Neural cell (in vitro differentiated cells): Measurements from ENCODE around the gene ASB4. TPM values are rescaled to one million over a fixed set of nuclear protein-coding genes. Genes with fewer than 3 reads are reported as not detected.

Experiments used
- H2AFZ ChIP-seq: fragments of 200-600, 300-800 bp; sonication (generic), shearing (Covaris generic); 2 replicates; pipeline ENCODE4 v1.6.0; 2014; ENCODE audit warnings: low read depth, mild to moderate bottlenecking, antibody characterized with exemption, low read length, moderate library complexity
- H3F3A ChIP-seq: fragments of 200-600 bp; shearing (Covaris generic); 2 replicates; pipeline ENCODE4 v1.6.1; 2016; ENCODE audit warnings: mild to moderate bottlenecking, moderate library complexity, mixed read lengths, antibody characterized with exemption, low read length; ENCODE audit not compliant: insufficient read depth, poor library complexity, severe bottlenecking
- H3K27ac ChIP-seq: fragments of 200-600, 300-800 bp; sonication (generic), shearing (Covaris generic); 2 replicates; pipeline ENCODE4 v1.5.1; 2014; ENCODE audit warnings: mild to moderate bottlenecking, low read length, moderate library complexity
- H3K27me3 ChIP-seq: fragments of 300-800, 200-600 bp; sonication (generic), shearing (Covaris generic); 2 replicates; pipeline ENCODE4 v1.6.0; 2014; ENCODE audit warnings: mild to moderate bottlenecking, low read depth, low read length, moderate library complexity; ENCODE audit not compliant: insufficient read depth
- H3K36me3 ChIP-seq: fragments of 300-800, 200-600 bp; sonication (generic), shearing (Covaris generic); 2 replicates; pipeline ENCODE4 v1.5.1; 2014; ENCODE audit warnings: mild to moderate bottlenecking, antibody characterized with exemption, low read length, moderate library complexity; ENCODE audit not compliant: insufficient read depth
- H3K4me2 ChIP-seq: fragments of 300-800, 200-600 bp; sonication (generic), shearing (Covaris generic); 2 replicates; pipeline ENCODE4 v1.6.0; 2014; ENCODE audit warnings: mild to moderate bottlenecking, low read length
- H3K4me3 ChIP-seq: fragments of 300-800, 200-600 bp; sonication (generic), shearing (Covaris generic); 2 replicates; pipeline ENCODE4 v1.5.1; 2014; ENCODE audit warnings: mild to moderate bottlenecking, low read length, moderate library complexity
- H3K79me2 ChIP-seq: fragments of 200-600 bp; shearing (Covaris generic); replicated peaks from 2 replicates; pipeline ENCODE4 v1.6.0; 2014; ENCODE audit warnings: mild to moderate bottlenecking, low read length, moderate library complexity; ENCODE audit not compliant: insufficient read depth
- H3K9ac ChIP-seq: fragments of 300-800, 200-600 bp; sonication (generic), shearing (Covaris generic); 2 replicates; pipeline ENCODE4 v1.6.1; 2016; ENCODE audit warnings: mild to moderate bottlenecking, low read length, mixed read lengths
- H3K9me2 ChIP-seq: fragments of 200-600 bp; shearing (Covaris generic); 2 replicates; pipeline ENCODE4 v1.6.1; 2016; ENCODE audit warnings: mild to moderate bottlenecking, low read length, mixed read lengths; ENCODE audit not compliant: insufficient read depth
- H3K9me3 ChIP-seq: fragments of 200-600, 300-800 bp; sonication (generic), shearing (Covaris generic); 2 replicates; pipeline ENCODE4 v1.6.1; 2016; ENCODE audit warnings: mild to moderate bottlenecking, mixed run types, low read length, moderate library complexity, mixed read lengths
- H4K20me1 ChIP-seq: fragments of 200-600 bp; shearing (Covaris generic); 2 replicates; pipeline ENCODE4 v1.6.1; 2016; ENCODE audit warnings: mild to moderate bottlenecking, mixed run types; ENCODE audit not compliant: insufficient read depth
- EP300 ChIP-seq: fragments of 450-650 bp; conservative IDR thresholded peaks from 2 replicates; pipeline ENCODE4 v1.6.1; 2014; ENCODE audit warnings: antibody characterized with exemption, mild to moderate bottlenecking, moderate library complexity; ENCODE audit not compliant: poor library complexity, severe bottlenecking
- MXI1 ChIP-seq: fragments of 450-650 bp; conservative IDR thresholded peaks from 2 replicates; pipeline ENCODE4 v1.6.1; 2014; ENCODE audit warnings: antibody characterized with exemption, mild to moderate bottlenecking; ENCODE audit not compliant: poor library complexity, severe bottlenecking
- POLR2AphosphoS5 ChIP-seq: IDR thresholded peaks from 2 replicates; pipeline ENCODE4 v1.6.1; 2012
- RAD21 ChIP-seq: fragments of 450-650 bp; conservative IDR thresholded peaks from 2 replicates; pipeline ENCODE4 v1.6.1; 2014; ENCODE audit warnings: antibody characterized with exemption, mild to moderate bottlenecking, moderate library complexity
- SMC3 ChIP-seq: fragments of 450-650 bp; conservative IDR thresholded peaks from 2 replicates; pipeline ENCODE4 v1.6.1; 2014; ENCODE audit warnings: antibody characterized with exemption, mild to moderate bottlenecking, moderate library complexity; ENCODE audit not compliant: poor library complexity
- TAF1 ChIP-seq: IDR thresholded peaks from 2 replicates; pipeline ENCODE4 v1.6.1; 2012; ENCODE audit warnings: low read depth
- polyA plus RNA-seq: library from polyadenylated mRNA; depleted of rRNA; stranded (reverse); fragments of >200 nt; gene quantifications from 2 replicates; pipeline ENCODE4 v1.2.3, GENCODE V29; 2014
- TF ChIP-seq, protein P1 (sequence below): IDR thresholded peaks from 2 replicates; pipeline ENCODE4 v1.6.1; 2012; ENCODE audit warnings: borderline replicate concordance
- TF ChIP-seq, protein P2 (sequence below): fragments of 450-650 bp; IDR thresholded peaks from 2 replicates; pipeline ENCODE4 v1.5.1; 2014; ENCODE audit warnings: antibody characterized with exemption, mild to moderate bottlenecking, moderate library complexity; ENCODE audit not compliant: poor library complexity, severe bottlenecking

ASB4 gene
- polyA plus RNA-seq, 1 donor from 2014 or later = 0.11 TPM

DNA sequence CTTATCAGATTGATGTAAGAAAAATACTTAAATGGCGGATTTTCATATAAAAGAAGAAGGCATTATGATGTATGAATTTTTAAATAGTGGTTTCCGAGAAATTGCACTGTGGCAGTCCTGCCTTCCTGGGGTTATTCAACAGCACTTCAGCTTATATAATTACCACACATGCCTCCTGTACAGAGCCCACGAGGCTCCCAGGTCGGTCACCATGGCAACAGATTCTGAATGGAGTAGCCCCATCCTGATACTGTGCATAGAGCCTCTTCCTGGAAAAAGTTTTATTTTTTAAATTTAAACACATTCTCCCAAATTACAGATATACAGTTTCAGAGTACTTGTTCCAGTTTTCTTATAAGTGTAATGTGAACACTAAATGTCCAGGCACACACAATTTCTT is 15.9 kb upstream of the ASB4 start:
- H3F3A ChIP-seq = peaks cover 29% of the 10 kb centered on the region
- no peaks in the 10 kb centered on the region for H3K9me2 ChIP-seq
- H3K27me3 ChIP-seq = no peaks in the 10 kb centered on the region
- H3K9ac ChIP-seq = peak overlapping the region; percentile 25
- H3K36me3 ChIP-seq = no peaks in the 10 kb centered on the region
- TF ChIP-seq SMC3 (peak; percentile 40), TAF1 (no peak), RAD21 (peak; percentile 40), POLR2AphosphoS5 (peak; percentile 14), EP300 (peak; percentile 41), MXI1 (peak; percentile 62)
- TF ChIP-seq, protein P1, sequence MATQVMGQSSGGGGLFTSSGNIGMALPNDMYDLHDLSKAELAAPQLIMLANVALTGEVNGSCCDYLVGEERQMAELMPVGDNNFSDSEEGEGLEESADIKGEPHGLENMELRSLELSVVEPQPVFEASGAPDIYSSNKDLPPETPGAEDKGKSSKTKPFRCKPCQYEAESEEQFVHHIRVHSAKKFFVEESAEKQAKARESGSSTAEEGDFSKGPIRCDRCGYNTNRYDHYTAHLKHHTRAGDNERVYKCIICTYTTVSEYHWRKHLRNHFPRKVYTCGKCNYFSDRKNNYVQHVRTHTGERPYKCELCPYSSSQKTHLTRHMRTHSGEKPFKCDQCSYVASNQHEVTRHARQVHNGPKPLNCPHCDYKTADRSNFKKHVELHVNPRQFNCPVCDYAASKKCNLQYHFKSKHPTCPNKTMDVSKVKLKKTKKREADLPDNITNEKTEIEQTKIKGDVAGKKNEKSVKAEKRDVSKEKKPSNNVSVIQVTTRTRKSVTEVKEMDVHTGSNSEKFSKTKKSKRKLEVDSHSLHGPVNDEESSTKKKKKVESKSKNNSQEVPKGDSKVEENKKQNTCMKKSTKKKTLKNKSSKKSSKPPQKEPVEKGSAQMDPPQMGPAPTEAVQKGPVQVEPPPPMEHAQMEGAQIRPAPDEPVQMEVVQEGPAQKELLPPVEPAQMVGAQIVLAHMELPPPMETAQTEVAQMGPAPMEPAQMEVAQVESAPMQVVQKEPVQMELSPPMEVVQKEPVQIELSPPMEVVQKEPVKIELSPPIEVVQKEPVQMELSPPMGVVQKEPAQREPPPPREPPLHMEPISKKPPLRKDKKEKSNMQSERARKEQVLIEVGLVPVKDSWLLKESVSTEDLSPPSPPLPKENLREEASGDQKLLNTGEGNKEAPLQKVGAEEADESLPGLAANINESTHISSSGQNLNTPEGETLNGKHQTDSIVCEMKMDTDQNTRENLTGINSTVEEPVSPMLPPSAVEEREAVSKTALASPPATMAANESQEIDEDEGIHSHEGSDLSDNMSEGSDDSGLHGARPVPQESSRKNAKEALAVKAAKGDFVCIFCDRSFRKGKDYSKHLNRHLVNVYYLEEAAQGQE = no peak
- TF ChIP-seq, protein P2, sequence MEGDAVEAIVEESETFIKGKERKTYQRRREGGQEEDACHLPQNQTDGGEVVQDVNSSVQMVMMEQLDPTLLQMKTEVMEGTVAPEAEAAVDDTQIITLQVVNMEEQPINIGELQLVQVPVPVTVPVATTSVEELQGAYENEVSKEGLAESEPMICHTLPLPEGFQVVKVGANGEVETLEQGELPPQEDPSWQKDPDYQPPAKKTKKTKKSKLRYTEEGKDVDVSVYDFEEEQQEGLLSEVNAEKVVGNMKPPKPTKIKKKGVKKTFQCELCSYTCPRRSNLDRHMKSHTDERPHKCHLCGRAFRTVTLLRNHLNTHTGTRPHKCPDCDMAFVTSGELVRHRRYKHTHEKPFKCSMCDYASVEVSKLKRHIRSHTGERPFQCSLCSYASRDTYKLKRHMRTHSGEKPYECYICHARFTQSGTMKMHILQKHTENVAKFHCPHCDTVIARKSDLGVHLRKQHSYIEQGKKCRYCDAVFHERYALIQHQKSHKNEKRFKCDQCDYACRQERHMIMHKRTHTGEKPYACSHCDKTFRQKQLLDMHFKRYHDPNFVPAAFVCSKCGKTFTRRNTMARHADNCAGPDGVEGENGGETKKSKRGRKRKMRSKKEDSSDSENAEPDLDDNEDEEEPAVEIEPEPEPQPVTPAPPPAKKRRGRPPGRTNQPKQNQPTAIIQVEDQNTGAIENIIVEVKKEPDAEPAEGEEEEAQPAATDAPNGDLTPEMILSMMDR = no peak
- H2AFZ ChIP-seq = no peak overlapping the region
- H3K79me2 ChIP-seq = no peaks in the 10 kb centered on the region
- H3K9me3 ChIP-seq = no peaks in the 10 kb centered on the region
- H3K4me3 ChIP-seq = no peak overlapping the region
- peak overlapping the region; percentile 6 for H3K4me2 ChIP-seq
- peak overlapping the region; percentile 77 for H3K27ac ChIP-seq
- no peaks in the 10 kb centered on the region for H4K20me1 ChIP-seq

DNA sequence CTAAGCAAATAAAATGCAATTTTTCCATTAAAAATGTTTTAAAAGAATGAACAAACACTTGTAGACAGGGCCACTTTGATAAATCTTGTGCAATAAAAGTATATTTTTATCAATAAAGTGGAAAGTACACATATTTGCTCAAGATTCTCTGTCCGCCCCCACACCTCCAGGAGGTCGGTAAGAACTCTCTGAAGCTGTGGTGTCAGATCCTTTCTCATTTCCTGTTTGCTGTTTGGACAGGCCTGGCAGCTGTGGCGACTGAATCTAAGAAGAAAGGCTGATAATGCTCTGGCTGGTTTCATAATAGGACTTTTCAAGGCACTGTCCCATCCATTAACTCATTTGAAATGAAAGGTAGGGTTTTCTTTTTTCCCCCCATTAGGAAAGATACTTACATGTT is 15.3 kb upstream of the ASB4 start:
- Histone ChIP-seq H3K9me3 (no peaks in the 10 kb centered on the region), H3K27ac (peak overlapping the region; percentile 77), H3K36me3 (no peaks in the 10 kb centered on the region), H3K27me3 (no peaks in the 10 kb centered on the region), H3K4me2 (peak overlapping the region; percentile 6), H3F3A (peaks cover 29% of the 10 kb centered on the region), H3K9me2 (no peaks in the 10 kb centered on the region), H3K9ac (peak overlapping the region; percentile 25), H3K4me3 (no peak overlapping the region), H2AFZ (no peak overlapping the region), H3K79me2 (no peaks in the 10 kb centered on the region), H4K20me1 (no peaks in the 10 kb centered on the region)
- no peak for TF ChIP-seq TAF1
- TF ChIP-seq EP300 = no peak
- TF ChIP-seq SMC3 = no peak
- TF ChIP-seq RAD21 = no peak
- TF ChIP-seq POLR2AphosphoS5 = no peak

DNA sequence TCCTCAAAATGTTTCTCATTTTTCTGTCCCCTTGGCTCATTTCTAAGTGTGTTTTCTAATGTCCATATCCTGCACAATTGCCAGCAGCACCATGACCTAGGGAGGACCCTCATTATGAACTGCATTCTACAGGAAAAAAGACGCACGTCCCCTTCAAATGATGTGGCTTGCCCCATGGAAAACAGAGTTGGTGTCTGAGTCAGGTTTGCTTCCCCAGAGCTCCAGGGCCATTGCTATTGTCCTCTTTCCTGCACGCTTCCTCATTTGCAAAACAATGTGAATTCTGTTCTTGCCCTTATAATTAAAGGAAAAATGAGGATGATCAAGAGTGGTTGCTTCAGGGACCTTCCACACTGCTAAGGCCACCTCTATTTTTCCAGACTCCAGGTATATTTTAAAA is 14.7 kb upstream of the ASB4 start:
- H3K27ac ChIP-seq = peak overlapping the region; percentile 77
- H3K79me2 ChIP-seq = no peaks in the 10 kb centered on the region
- H2AFZ ChIP-seq = no peak overlapping the region
- no peak overlapping the region for H3K4me3 ChIP-seq
- H4K20me1 ChIP-seq = no peaks in the 10 kb centered on the region
- TF ChIP-seq MXI1 (no peak), RAD21 (no peak), TAF1 (no peak), POLR2AphosphoS5 (no peak)
- no peak overlapping the region for H3K4me2 ChIP-seq
- peaks cover 29% of the 10 kb centered on the region for H3F3A ChIP-seq
- H3K9me3 ChIP-seq = no peaks in the 10 kb centered on the region
- H3K9ac ChIP-seq = no peak overlapping the region
- H3K9me2 ChIP-seq = no peaks in the 10 kb centered on the region
- no peaks in the 10 kb centered on the region for H3K36me3 ChIP-seq
- H3K27me3 ChIP-seq = no peaks in the 10 kb centered on the region
